ENCODE results near the gene LHFPL3.
"Not testable (repeated sequence)": the region's sequence is repeated elsewhere in the genome, so short reads cannot be mapped to it uniquely, and the experiment has no call there.

Gene LHFPL3

DNA sequence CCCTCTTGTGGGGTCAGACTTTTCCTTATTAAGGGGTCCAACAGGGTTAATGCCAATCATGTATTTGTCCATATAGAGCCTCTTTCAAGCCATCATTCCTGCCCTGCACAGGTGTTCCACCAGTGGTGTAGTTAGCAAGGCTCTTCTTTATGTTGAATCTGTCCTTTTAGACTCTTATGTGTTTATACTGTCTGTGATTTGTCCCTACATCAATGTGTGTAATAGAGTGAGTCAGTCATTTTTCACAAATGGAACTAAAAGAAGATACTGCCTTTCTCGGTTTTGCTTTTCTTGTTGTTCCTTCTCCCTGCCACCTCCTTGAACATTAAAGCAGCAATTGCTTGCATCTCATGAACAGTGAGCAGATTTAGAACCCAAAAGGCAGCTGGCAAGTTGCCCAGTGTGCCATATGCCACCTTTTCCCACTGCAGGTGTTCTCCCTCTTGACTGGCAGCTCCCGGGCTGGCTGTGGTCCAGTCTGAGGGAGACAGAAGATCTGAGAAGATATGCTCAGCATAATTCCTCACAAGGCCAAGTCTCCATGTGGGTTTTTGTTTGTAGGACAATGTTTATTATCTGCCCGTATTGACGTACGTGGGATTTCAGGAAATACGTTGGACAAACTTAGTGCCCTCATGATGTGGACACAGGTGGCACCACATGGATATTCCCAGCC is 154.1 kb downstream of the LHFPL3 start:
- DNase-seq (ENCODE audit: low spot score) = no peak

DNA sequence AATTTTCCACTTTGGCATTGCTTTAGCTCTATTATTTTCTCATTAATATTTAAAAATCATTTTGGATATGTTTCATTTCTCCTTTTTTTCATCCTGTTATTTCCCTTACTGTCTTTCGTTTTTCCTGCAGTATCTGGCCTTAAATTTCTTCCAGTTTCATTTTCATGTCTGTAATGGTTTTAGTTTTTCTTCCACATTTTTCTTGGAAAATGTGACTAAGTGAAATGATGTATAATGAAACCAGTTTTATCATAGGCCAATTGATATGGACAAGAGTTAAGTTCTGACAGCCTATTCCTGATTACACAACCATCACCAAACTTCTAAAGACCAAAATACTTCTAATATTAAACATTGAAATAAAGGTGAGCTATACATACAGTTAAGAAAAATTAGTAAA is 158.5 kb downstream of the LHFPL3 start:
- DNase-seq (ENCODE audit: low spot score) = no peak

DNA sequence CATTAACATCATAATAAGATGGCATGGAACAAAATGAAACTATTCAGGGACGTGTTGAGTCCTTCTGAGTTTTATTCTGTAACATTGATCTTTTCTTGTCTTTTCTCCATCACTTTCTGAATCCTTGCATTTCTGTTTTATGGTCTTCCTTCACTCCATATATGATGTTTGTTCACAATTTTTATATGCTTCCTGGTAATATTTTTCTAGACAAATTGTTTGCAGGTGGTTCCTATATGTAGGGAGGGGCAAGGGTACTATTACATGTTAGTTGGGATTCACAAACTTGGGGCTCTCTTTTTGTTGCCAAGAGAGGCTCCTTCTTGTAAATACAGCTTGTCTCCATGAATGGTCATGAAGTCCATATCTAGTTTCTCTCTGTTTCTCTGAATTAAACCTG is 159.2 kb downstream of the LHFPL3 start:
- DNase-seq (ENCODE audit: low spot score) = no peak

DNA sequence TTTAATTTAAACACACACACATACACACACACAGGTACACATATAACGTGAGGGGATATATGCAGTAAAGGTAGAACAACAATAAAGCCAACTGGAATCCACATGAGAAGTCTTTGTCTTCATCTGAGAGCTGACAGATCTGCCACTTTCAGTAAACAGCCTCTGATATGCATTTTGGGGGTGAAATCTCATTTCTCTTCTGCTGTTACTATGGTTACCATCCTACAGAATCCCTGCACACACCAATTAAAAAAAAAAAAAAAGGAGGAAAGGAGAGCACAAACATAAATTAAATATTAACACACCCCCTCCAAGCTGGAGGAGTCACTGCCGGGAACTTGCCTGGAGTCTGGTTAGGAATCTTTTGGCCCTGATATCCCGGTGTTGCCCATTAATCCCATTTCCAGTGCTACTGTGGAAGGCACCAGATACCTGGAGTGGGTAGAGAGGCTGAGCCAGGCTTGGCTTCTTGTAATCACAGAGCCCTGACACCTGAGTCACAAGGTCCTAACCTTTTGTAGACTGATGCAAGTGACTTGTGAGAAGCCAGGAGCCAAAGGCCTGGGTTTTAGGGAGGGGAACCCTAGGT is 169.1 kb downstream of the LHFPL3 start:
- DNase-seq (ENCODE audit: low spot score) = no peak

DNA sequence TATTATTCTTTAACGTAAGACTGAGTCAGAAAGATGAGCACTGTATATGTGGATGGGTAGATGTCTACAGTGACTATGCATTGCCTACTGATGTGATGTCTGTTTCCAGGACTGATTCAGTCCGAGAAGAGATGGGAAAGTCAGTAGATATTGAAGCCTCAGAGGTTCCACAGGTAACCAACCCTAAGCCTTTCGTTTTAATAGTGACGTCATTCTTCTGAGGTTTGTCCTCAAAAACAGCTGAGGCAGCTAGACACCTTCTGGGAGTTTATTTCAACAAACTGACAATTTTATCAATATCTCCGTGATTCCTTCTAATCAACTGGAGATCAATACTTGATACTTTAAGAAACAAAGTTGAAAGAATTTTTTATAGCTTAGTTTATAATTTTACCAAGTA is 171.6 kb downstream of the LHFPL3 start:
- no peak for DNase-seq (ENCODE audit: low spot score)

DNA sequence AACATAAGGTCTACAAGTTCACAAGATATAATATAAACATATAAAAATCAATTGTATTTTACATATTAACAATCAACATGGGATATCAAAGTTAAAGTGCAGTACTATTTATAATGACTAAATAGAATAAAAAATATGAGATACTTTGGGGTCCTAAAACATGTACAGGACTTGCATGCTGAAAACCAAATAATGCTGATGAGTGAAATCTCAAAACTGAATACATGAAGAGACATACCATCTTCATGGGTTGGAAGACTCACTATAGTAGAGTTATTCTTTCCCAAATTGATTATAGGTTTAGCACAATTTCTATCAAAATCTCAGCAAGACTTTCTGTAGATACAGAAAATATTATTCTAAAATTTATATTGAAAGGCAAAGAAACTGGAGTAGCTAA is 181.5 kb downstream of the LHFPL3 start:
- no peak for DNase-seq (ENCODE audit: low spot score)

DNA sequence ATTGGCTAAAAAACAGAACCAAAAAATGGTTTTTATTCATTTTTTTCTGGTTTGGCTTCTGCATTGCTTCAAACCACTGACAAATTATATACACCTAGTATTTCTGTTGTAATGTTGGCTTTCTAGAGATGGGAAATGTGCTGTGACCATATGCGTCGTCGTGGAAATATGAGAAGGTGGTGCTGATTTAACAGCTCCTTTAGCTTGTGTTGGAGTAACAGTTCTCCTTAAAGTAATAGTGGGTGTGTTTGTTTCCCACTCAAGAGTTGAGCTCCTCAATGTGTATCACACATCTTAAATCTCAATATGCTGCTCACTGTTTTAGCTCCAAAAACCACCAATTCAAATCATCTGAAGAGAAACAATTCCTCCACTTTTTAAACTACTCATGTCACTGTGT is 196.4 kb downstream of the LHFPL3 start:
- no peak for DNase-seq (ENCODE audit: low spot score)

DNA sequence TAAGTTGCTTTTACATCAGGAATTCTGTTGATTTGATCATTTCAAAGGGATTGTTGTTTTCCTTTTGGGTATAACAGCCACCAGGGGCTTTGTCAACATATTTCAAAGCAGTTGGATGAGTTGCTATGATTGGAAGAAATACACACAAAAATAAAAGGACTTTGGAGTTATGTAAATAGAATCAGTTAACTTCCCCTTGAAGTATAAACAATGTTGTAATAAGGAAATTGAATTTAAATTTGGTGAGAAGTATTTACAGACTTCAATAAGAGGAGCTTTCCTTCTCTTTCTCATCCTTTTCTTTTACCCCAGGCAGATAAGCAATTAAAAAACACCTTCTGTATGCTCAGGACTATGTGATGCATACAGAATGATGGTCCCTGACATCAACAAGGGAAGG is 199.7 kb downstream of the LHFPL3 start:
- no peak for DNase-seq (ENCODE audit: low spot score)

DNA sequence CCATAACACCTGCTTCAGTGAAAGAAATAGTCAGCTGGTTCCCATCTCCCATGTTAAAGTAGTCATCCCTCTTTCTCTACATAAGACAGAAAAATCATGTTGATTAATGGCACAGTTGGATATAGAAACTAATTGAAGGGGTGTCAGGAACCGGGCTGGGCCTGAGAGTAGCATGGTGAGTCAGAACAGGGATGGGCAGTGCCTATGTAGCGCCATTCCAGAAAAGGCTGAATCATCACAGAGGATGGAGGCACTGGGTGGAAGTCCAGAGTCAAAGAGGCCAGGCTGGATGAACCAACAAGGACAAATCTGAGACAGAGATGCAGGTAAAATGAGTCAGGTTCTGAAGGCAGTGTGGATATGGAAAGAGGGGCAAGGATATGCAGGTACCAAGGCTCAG is 201.2 kb downstream of the LHFPL3 start:
- DNase-seq (ENCODE audit: low spot score) = no peak

DNA sequence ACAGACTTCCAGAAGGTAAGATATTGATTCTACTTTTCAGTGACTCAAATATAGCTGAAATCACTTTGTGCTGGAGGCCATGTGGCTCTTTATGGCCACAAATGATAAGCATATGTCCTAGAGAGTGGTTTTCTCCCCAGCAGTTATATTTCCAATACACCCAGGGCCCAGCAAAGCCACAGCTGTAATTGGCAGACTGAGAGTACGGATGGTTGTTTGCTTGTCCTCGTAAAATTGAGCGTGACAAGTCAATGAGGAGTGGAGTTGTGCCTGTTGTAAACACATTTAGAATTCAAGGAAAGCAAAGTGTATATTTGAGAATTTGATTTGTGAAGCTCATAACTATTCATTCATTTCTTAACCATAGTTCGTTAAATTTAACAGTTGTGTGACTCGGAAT is 201.8 kb downstream of the LHFPL3 start:
- no peak for DNase-seq (ENCODE audit: low spot score)

DNA sequence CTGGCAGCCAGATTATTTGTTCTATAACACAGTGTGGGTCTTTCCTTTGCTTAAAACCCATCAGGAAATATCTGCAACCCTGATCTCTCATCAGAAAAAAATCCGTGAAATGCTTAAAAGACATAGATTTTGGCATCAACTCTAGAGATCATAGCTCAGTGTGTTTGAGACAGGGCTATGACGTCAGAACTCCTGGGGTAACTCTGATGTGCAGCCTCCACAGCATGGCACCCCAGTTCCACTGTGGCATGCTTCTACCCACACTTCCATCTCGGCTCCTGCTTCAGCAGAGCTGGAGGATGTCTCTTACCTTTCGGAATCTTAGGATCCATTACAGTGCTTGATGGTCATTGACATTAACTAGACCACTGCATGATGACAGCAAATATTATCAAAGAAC is 205.7 kb downstream of the LHFPL3 start:
- DNase-seq (ENCODE audit: low spot score) = no peak

DNA sequence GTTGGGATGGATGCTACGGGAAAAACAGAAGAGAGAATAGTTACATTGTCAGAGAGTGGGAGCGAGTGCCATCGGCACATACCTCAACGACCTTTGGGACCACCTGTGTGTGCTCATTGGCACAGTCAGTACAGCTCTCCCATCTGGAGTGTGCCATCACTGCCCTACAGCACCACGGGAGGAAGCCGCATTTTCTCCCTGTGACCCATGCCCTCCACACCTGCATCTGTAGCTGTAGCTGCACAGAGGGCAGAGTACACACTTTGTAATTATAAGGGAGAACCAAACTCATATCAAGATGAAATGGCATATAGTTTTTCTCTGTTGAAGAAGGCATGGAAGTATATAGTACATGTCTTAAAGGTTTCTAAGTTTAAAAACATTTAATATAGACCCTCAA is 207.4 kb downstream of the LHFPL3 start:
- DNase-seq (ENCODE audit: low spot score) = no peak

DNA sequence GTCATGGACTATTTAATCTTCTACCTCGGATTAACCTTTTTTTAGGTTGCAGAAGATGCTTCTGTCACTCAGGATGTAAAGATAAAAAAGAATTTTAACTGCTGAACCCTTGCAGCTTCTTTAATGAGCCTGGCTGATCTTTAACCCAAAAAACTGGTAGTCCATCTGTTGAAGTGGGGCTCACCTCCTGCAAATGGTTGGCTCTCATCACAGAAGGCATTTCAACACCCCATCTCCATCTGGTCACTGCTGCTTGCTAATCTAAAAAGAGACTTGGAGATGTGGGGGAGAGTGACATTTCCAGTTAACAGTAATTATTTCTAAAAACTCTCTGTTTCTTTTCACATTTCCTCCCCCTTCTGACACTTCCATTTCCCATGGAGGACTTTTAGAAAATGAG is 208.6 kb downstream of the LHFPL3 start:
- no peak for DNase-seq (ENCODE audit: low spot score)

DNA sequence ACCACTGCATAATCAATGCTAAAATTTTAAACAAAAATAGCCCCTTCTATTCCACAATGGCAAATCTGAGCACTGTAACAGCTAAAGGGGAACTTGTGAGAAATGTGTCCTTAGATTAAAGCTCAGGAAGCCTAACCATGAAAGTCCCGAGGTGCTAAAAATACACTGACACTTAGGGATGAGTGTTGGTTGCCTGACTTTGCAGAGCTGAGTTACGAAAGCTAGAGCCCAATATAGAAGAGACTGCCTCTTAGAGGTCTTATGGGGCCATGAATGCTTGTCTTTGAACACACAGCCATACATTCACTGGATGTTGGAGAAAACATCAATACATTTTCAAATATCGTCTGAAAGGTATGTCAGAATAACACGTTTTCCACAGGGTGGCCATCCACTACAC is 209.7 kb downstream of the LHFPL3 start:
- no peak for DNase-seq (ENCODE audit: low spot score)

DNA sequence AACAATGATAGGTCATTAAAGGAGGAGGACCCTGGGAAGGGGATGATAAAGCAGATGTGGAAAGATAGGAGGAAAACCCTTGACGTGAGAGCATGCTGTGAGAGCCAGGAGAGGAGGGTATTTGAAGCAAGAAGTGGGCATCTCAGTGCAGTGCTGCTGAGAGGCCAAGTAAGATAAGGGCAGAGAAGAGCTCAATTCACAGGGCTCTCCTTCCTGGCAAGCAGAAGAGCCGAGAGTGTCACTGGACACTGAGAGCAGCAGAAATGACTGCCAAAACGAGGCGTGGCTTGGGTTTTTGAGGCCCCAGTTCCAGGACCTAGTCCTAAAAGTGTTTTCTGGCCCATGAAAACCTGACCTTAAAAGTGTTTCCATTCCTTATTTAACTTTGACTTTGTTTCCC is 213.5 kb downstream of the LHFPL3 start:
- no peak for DNase-seq (ENCODE audit: low spot score)

DNA sequence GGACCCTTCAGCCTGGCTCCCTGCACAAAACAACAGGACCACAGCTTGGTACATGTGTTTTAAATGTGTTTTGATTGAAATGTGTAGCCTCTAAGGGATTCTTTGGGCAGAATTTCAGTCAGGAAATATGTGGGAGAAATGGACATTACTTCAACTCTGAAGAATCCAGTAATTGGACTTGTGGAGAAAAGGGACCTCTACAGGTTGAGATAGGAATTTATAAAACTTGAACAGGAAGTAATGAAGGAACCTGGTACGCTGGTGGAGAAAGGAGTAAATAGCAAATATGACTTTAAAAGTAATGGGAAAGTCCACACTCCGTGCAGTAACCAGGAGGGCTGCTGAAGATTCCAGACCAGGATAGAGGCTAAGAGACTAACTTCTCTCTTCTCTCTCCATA is 220.5 kb downstream of the LHFPL3 start:
- DNase-seq (ENCODE audit: low spot score) = no peak

DNA sequence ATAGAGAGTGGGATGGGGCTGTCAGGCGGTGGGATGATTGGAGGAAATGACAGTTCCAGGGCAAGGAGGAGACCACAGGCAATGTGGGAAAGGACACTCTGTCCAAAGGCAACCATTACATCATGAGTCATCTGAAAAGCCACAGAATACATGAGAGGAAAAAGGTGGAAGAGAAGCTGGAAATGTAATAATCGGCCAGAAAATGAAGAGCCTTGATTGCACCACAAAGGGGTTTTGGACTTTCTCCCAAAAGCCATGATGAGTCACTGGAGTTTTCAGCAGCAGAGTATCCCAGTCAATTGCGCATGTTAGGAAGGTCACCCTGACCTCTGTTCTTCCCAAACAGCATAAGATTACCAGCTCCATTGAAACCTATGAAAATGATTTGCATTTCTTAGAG is 222.0 kb downstream of the LHFPL3 start:
- no peak for DNase-seq (ENCODE audit: low spot score)

DNA sequence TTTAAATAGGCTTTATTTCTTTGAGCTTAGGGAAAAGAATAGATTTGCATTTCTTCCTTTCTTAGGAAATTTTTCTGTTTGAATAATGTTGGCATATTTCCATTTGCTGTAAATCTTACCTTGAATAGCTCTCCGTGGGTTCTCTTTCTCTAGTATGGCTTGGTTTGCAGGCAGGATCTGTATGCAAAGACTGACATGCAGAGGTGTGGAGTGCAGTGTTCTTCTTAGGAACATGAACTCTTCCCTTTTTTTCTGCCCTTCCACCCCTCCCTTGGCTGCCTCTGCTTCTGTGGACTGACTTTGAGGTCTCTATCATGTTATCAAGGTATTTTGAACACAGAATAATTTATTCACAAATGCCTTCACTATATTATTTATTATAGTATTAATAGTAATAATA is 222.8 kb downstream of the LHFPL3 start:
- no peak for DNase-seq (ENCODE audit: low spot score)

DNA sequence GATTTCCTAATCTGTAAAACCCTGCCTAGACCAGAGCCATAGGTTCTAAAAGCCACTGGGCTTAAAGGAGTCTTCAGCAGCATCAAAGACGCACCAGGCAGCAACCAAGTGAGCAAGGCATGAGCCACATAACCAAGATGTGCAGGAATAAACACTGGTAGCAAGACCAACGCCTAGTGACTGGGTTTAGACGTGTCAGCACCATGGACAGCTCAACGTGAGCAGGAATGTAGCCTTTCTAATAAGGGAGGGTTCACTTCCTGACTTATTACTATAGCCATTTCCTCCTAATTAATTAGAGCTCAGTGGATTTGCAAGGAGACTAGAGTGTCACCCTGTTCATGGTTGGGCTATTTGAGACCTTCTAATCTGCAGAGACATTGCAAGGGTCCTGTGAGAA is 223.7 kb downstream of the LHFPL3 start:
- DNase-seq (ENCODE audit: low spot score) = no peak

DNA sequence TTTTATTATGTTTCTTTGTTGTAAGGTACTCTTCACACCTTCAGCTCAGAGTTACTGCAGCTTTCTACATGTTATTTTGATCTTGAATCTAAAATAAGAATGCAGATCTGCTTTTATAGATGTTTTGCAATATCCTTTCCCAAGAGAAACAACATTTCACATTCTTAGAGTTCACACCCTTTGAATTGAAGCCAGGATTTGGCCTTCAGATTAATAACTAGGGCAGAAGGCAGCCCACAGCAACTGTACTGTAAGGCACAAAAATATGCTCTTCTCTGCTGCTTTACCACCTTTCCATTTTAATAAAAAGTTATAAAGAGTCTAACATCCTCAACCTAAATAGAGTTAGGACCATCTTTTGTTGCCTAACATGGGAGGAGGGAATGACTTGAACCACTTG is 224.7 kb downstream of the LHFPL3 start:
- DNase-seq (ENCODE audit: low spot score) = no peak

DNA sequence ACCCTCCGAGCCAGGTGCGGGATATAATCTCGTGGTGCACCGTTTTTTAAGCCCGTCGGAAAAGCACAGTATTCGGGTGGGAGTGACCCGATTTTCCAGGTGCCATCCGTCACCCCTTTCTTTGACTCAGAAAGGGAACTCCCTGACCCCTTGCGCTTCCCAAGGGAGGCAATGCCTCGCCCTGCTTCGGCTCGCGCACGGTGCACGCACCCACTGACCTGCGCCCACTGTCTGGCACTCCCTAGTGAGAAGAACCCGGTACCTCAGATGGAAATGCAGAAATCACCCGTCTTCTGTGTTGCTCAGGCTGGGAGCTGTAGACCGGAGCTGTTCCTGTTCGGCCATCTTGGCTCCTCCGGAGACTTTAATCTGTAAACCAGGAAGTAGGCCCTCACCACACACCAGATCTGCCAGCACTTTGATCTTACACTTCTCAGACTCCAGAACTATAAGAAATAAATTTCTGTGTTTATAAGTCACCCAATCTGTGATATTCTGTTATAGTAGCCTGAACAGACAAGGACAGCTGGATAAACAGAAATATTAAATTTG is 235.0 kb downstream of the LHFPL3 start:
- DNase-seq (ENCODE audit: low spot score) = not testable (repeated sequence)

DNA sequence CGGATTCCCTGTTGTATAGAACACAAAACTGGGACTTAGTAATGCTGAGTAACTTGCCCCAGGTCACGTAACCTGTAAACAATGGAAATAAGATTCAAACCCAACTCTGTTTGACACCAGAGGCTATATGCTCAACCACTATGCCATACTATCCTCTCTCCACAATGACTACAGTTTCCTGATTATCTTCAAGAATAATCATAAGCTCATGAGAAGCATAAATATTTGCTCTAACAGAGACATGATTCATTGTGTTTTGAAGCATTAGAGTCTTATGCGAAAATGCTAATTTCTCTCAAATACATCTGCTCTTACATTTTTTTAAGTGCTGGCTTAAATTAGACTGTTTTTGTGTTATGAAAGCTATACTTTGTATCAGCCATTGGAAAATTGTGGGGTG is 241.3 kb downstream of the LHFPL3 start:
- no peak for DNase-seq (ENCODE audit: low spot score)

DNA sequence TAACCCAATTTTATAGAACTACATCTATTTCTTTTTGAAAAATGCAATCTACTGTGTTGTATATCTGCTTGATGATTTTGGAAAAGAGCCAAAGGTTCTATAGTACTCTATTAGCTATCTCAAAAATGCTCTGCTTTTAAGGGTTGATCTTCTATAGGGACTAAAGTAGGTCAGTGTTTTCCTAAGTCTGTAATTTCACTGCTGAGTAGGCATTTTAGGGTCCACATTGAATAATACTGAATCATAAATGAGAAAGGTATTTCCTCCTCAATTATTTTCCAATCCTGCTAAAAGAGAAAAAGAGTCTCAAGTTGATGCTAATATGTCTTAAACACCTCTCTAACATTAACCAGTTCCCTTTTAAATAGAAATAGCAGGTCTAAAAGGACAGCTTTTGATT is 244.2 kb downstream of the LHFPL3 start:
- DNase-seq (ENCODE audit: low spot score) = no peak

DNA sequence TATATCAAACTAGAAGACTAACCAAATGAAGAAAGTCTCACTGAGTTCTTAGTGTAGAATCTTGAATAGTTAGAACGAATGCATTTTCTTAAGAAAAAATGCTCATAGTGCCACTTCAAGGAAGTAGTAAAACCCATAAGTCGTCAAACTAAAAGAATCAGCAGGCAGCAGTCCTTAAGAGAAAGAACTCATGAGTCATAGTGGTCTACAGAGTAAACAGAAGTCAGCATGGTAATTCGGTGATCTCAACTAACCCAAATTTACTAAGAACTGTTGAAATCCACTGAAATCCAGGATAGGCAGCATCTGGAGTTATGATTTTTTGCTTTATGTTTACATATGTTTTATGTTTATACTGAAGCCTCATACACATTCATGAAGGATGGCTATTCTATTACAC is 256.2 kb downstream of the LHFPL3 start:
- DNase-seq (ENCODE audit: low spot score) = no peak
